ENCODE results near the gene ART4.

ART4 gene

DNA sequence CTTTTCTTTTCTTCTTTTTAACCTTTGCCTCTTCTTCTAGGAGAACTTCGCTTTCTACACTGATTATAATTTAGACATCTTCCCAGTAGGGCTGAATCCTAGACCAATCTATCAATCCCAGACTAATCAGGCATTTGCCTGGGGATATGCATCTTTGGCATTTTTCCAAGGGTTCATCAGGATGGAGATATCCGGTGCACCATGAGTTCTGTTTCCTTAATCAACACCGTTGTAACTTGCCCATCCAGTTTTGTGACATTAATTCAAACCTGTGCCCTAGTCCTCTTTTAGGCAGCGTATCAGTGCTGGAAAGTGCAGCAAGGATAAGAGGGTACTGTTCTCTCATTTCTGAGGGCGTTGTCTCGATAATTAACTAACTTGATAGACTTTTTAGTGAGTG, 42.9 kb upstream of the ART4 start:
- no peaks in the 10 kb centered on the region for H4K20me1 ChIP-seq (ENCODE audit: insufficient read depth, low read length)
- H2AFZ ChIP-seq (ENCODE audit: low read length) = no peak overlapping the region
- no peak overlapping the region for H3K27ac ChIP-seq (ENCODE audit: low read depth, low read length, poor library complexity, severe bottlenecking)
- H3K27me3 ChIP-seq (ENCODE audit: insufficient read depth, low read length) = no peaks in the 10 kb centered on the region
- no peak for TF ChIP-seq EZH2 (IDR thresholded peaks at IDR 0.05; ENCODE audit: borderline replicate concordance, low read length)
- TF ChIP-seq, protein P1, sequence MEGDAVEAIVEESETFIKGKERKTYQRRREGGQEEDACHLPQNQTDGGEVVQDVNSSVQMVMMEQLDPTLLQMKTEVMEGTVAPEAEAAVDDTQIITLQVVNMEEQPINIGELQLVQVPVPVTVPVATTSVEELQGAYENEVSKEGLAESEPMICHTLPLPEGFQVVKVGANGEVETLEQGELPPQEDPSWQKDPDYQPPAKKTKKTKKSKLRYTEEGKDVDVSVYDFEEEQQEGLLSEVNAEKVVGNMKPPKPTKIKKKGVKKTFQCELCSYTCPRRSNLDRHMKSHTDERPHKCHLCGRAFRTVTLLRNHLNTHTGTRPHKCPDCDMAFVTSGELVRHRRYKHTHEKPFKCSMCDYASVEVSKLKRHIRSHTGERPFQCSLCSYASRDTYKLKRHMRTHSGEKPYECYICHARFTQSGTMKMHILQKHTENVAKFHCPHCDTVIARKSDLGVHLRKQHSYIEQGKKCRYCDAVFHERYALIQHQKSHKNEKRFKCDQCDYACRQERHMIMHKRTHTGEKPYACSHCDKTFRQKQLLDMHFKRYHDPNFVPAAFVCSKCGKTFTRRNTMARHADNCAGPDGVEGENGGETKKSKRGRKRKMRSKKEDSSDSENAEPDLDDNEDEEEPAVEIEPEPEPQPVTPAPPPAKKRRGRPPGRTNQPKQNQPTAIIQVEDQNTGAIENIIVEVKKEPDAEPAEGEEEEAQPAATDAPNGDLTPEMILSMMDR (IDR thresholded peaks at IDR 0.05; ENCODE audit: low read length) = no peak
- no peak overlapping the region for H3K4me3 ChIP-seq (ENCODE audit: low read depth, low read length, poor library complexity, severe bottlenecking)
- no peak overlapping the region for H3K9ac ChIP-seq (ENCODE audit: low read length)
- H3K4me1 ChIP-seq (ENCODE audit: insufficient read depth, low read length, severe bottlenecking) = peaks cover 30% of the 10 kb centered on the region
- H3K79me2 ChIP-seq (ENCODE audit: insufficient read depth, low read length) = no peaks in the 10 kb centered on the region
- no peak overlapping the region for H3K4me2 ChIP-seq (ENCODE audit: low read length)
- no peaks in the 10 kb centered on the region for H3F3A ChIP-seq (ENCODE audit: insufficient read depth, low read length)
- no peaks in the 10 kb centered on the region for H3K9me3 ChIP-seq (ENCODE audit: low read length)
- no peaks in the 10 kb centered on the region for H3K36me3 ChIP-seq (ENCODE audit: insufficient read depth, low read length)
- no peaks in the 10 kb centered on the region for H3K9me2 ChIP-seq (ENCODE audit: low read depth, low read length)

DNA sequence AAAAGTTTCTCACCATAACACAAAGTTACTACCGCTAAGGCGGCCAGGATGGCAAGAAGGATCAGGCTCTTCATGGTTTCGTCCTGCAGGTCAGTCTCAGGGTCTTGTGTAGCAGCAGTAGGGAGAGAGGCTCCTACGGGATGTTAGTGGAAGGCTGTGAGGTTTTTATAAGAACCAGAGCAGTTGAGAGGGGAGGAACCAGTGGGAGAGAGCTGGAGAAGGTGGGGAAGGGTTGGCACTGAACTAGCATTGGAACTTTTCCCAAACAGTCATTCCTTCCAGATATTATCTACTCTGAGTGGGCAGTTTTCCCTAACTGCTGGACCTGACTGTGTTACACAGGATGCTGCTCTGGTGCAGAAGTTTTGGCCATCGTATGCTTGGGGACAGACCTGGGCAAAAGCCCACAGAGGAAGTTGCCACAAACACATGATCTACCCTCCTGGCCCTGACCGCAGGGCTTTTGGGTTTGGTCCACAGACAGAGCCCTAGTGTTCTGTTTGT, 42.4 kb upstream of the ART4 start, which contains the start of gene MGP:
TSS of gene MGP (minus strand) at position 137 of the 504 bp plus-strand sequence. CDS start at position 74, 63 bp downstream.
- Histone ChIP-seq H4K20me1 (ENCODE audit: insufficient read depth, low read length) (no peaks in the 10 kb centered on the region), H3K27me3 (ENCODE audit: insufficient read depth, low read length) (no peaks in the 10 kb centered on the region), H3K4me3 (ENCODE audit: low read depth, low read length, poor library complexity, severe bottlenecking) (no peak within 1 kb of the TSS), H3K79me2 (ENCODE audit: insufficient read depth, low read length) (no peaks in the 10 kb centered on the region), H3K4me2 (ENCODE audit: low read length) (no peak within 1 kb of the TSS), H3K9me2 (ENCODE audit: low read depth, low read length) (no peaks in the 10 kb centered on the region), H3F3A (ENCODE audit: insufficient read depth, low read length) (no peaks in the 10 kb centered on the region), H3K4me1 (ENCODE audit: insufficient read depth, low read length, severe bottlenecking) (peaks cover 34% of the 10 kb centered on the region), H2AFZ (ENCODE audit: low read length) (no peak within 1 kb of the TSS), H3K9ac (ENCODE audit: low read length) (no peak within 1 kb of the TSS), H3K9me3 (ENCODE audit: low read length) (no peaks in the 10 kb centered on the region), H3K27ac (ENCODE audit: low read depth, low read length, poor library complexity, severe bottlenecking) (no peak within 1 kb of the TSS), H3K36me3 (ENCODE audit: insufficient read depth, low read length) (no peaks in the 10 kb centered on the region)
- TF ChIP-seq, protein P1 (IDR thresholded peaks at IDR 0.05; ENCODE audit: low read length) = no peak
- TF ChIP-seq EZH2 (IDR thresholded peaks at IDR 0.05; ENCODE audit: borderline replicate concordance, low read length) = no peak

DNA sequence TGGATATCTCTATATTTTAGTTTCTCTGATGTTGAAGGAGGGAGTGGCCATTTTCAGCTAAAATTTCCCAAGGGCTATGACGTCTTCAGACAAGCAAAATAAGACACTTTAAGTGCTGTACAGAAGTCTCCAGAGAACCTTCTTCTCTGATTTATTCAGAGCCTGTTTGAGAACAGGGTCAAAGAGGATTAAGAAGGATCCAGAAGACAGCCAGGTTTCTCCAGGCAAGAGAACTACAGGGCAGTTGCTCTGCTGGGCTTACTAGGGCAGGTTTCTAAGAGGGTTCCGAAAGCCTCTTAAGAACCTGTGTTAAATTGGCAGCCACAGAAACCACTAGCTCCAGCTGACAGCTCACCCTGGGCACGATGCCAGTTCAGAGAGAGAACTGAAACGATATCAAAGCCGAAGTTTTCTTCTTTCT, 41.1 kb upstream of the ART4 start:
- no peaks in the 10 kb centered on the region for H3K79me2 ChIP-seq (ENCODE audit: insufficient read depth, low read length)
- H3K9me3 ChIP-seq (ENCODE audit: low read length) = peaks cover 4% of the 10 kb centered on the region
- no peaks in the 10 kb centered on the region for H3K36me3 ChIP-seq (ENCODE audit: insufficient read depth, low read length)
- H3K27me3 ChIP-seq (ENCODE audit: insufficient read depth, low read length) = no peaks in the 10 kb centered on the region
- no peaks in the 10 kb centered on the region for H4K20me1 ChIP-seq (ENCODE audit: insufficient read depth, low read length)
- no peaks in the 10 kb centered on the region for H3K9me2 ChIP-seq (ENCODE audit: low read depth, low read length)
- no peak overlapping the region for H3K4me3 ChIP-seq (ENCODE audit: low read depth, low read length, poor library complexity, severe bottlenecking)
- no peaks in the 10 kb centered on the region for H3F3A ChIP-seq (ENCODE audit: insufficient read depth, low read length)
- no peak overlapping the region for H2AFZ ChIP-seq (ENCODE audit: low read length)
- peak overlapping the region; percentile 62 for H3K27ac ChIP-seq (ENCODE audit: low read depth, low read length, poor library complexity, severe bottlenecking)
- no peak overlapping the region for H3K9ac ChIP-seq (ENCODE audit: low read length)
- H3K4me2 ChIP-seq (ENCODE audit: low read length) = peak overlapping the region; percentile 32
- TF ChIP-seq, protein P1 (IDR thresholded peaks at IDR 0.05; ENCODE audit: low read length) = no peak
- no peak for TF ChIP-seq EZH2 (IDR thresholded peaks at IDR 0.05; ENCODE audit: borderline replicate concordance, low read length)
- peaks cover 39% of the 10 kb centered on the region for H3K4me1 ChIP-seq (ENCODE audit: insufficient read depth, low read length, severe bottlenecking)
